GM19438 (cell line): ENCODE results near the gene MAGEB18.

Source experiments
- ATAC-seq: cut with Tn5 transposase; IDR thresholded peaks from one replicate; pipeline ENCODE4 v1.9.1; 2021; ENCODE audit warnings: low read depth; ENCODE audit not compliant: unreplicated experiment

Gene MAGEB18

DNA sequence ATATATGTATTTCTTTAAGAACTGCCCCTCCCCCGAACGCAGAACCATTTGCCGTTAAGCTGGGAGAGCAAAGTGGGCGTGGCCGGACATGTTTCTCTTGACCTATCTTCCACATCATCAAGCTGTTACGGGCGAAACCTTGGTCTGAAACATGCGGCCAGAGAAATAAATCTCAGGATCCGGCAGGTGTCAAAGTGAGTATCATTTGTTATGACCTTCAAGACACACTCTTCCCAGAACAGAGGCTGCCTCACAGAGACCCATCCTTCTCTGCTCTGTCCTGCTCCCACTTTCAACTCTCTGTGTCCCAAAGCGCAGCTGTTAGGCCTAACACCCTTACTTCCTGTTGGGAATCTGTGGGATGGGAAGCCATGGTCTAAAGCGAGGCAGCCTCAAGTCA is at the start of gene MAGEB18:
Gene MAGEB18 (plus strand): TSS at position 70 of the 400 bp plus-strand sequence. CDS start 643 bp downstream, outside the sequence.
- no peak for ATAC-seq

DNA sequence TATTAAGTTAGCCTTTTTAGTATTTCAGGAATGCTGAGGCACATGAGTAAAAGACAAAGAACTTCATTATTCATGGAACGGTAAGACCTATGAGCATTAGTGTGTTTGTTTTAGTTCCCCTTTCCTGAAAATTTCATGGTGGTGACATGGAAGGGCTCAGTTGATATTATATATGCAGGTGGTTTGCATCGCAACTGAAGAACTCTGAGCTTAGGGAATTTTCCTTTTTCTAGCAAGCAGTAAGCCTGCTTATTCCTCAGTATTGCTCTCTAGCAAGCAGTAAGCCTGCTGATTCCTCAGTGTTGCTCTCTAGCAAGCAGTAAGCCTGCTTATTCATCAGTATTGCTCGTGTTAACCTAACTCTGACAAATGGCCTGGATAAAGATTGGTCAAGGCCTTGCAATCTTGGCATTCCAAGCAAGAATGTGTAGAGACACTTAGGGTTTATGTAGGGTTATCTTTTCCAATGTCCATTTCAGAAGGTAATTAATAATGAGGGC is 37.7 kb upstream of the MAGEB18 start:
- no peak for ATAC-seq

DNA sequence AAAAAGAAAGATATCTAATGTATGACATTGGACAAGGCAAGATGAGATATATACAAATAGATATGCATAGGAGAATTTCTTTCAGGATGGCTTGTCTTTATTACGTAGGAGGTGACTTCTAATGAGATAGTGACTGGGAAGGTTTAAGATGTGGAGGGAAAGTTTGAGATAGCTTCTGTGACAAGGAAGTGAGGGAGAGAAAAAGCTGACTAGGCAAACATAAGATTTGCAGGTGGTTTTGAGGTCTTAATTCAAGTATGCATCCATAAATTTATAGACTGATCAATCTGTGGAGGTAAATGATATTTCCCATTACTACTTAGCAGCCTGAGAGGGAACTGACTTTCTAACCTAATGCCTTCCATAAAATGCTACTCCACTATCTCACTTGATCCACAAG is 29.0 kb upstream of the MAGEB18 start:
- no peak for ATAC-seq

DNA sequence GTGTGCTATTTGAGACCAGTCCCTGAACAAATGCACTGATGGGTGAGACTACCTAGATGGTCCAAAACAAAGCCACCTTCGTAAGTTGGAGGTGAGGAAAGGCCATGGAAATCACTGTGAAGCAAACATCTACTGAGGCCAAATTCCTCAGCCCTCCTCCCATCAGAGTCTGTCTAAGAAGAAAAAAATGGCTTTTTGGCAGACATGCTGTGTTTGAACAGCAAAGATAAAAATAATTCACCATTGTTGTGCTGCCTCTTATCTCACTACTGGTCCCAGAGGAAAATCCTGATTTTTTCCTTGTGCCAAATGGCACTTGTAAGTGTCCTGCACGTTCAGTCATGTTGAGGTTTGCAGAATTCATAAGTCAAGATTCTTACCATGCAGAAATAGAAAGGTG is 7.9 kb downstream of the MAGEB18 start:
- no peak for ATAC-seq

DNA sequence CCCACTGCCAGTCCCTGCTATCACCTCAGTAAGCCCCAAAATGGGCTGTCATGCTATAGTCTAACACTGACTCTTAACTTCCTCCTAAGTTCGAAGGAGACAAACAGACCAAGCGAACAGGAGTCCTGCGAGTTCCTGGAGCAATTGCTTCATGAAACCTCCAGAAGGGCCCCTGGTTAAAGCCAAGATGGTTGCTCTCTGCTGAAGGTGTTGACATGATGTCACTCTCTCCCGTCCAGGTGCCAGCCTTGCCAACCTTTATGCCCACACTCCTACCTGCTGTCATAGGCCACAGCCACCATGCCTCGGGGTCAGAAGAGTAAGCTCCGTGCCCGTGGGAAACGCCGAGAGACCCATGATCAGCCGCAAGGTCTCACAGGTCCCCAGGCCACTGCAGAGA is 22.2 kb downstream of the MAGEB18 start, which contains the start of gene MAGEB6B:
Gene MAGEB6B (plus strand): TSS at position 301 of the 400 bp plus-strand sequence. CDS start 0 bp downstream, at position 301.
- no peak for ATAC-seq
